ENCODE results near the gene AUTS2. TPM values are rescaled to one million over a fixed set of nuclear protein-coding genes. Genes with fewer than 3 reads are reported as not detected.
"Not testable (repeated sequence)": the region's sequence is repeated elsewhere in the genome, so short reads cannot be mapped to it uniquely, and the experiment has no call there.

Gene AUTS2
- total and polyA plus RNA-seq, 11 donors, result 3.4 to 14.0 (median 7.3) TPM

DNA sequence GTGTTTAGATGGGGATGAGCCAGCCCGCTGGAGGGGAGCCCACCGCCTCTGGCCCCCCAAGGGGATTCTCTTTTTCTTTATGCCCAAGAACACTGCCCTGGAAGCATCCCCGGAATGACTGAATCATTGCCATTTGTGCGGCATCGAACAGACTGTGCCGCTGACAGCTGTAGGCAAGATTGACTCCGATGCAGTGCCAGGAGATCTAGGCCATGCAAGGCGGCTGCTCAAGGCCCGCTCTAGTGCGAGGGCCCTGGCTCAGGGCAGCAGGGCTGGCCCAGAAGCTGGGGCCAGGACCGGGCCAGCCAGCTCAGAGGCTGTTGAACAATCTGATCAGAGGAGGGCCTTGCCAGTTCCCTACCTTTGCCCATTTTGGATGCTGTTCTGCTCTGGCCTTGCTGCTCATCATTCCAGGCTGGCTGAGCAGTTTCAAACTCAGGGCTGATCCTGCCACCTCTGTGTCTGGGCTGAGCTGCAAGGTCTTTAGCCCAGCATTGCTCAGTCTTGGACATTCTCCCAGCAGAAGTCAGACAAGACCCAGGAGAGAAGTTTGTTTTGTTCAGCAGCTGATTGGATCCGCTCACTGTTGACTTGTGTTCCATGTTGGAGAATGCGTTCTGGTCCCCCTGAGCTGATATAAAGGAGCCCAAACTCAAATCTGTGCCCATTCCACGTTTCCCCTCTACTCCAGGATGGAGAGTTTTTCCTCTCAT is 1048.4 kb downstream of the AUTS2 start:
- TF ChIP-seq CTCF (IDR thresholded peaks at IDR 0.05) (no peak), POLR2A (IDR thresholded peaks at IDR 0.05) (no peak)
- H3K36me3 ChIP-seq, result no peaks in the 10 kb centered on the region
- no peak overlapping the region for H3K27ac ChIP-seq
- intact Hi-C loops (cut with DNase I), result no loop called here
- ATAC-seq, result no peak
- WGBS, 4 donors, result 92 to 97% (median 92%) methylated on average over 11 to 14 of the region's 14 CpGs
- no peak for DNase-seq
- H3K4me1 ChIP-seq, result peaks cover 0 to 4% (median 0%) of the 10 kb centered on the region in 12 donors
- H3K9me3 ChIP-seq, result peaks cover 0 to 4% (median 0%) of the 10 kb centered on the region in 12 donors
- H3K27me3 ChIP-seq, result no peaks in the 10 kb centered on the region
- no peak overlapping the region for H3K4me3 ChIP-seq

- Histone ChIP-seq H3K9me3 (no peaks in the 10 kb centered on the region), H3K27ac (no peak overlapping the region), H3K4me1 (peaks cover 0 to 4% (median 0%) of the 10 kb centered on the region in 12 donors), H3K36me3 (no peaks in the 10 kb centered on the region), H3K27me3 (no peaks in the 10 kb centered on the region), H3K4me3 (no peak overlapping the region)
- ATAC-seq (peak in 1 of 4 donors; percentile 16), DNase-seq (no peak)
- TF ChIP-seq CTCF (IDR thresholded peaks at IDR 0.05) (no peak), POLR2A (IDR thresholded peaks at IDR 0.05) (no peak)
- intact Hi-C loops (cut with DNase I), result no loop called here
- WGBS, 4 donors, result 87 to 97% (median 93%) methylated on average over 9 of the region's 9 CpGs
Measured at GRCh38 chr7:70647801-70648498, 1049.7 kb downstream of the AUTS2 start.

DNA sequence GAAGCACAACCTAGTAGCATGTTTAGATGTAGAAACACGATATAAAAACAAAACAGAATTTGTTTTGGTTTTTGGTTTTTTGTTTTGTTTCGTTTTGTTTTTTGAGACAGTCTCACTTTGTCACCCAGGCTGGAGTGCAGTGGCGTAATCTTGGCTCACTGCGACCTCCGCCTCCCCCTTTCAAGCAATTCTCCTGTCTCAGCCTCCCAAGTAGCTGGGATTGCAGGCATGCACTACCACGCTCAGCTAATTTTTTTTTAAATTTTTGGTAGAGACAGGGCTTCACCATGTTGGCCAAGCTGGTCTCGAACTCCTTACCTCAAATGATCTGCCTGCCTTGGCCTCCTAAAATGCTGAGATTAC is 1050.2 kb downstream of the AUTS2 start:
- H3K36me3 ChIP-seq; H3K27ac ChIP-seq; H3K4me3 ChIP-seq; H3K27me3 ChIP-seq; ATAC-seq; DNase-seq; H3K4me1 ChIP-seq; intact Hi-C loops (cut with DNase I); H3K9me3 ChIP-seq: not testable (repeated sequence)
- 94 to 99% (median 96%) methylated on average over 7 of the region's 7 CpGs for WGBS, 4 donors

- Histone ChIP-seq H3K9me3 (no peaks in the 10 kb centered on the region), H3K27ac (no peak overlapping the region), H3K36me3 (no peaks in the 10 kb centered on the region), H3K27me3 (no peaks in the 10 kb centered on the region), H3K4me1 (peaks cover 0 to 4% (median 0%) of the 10 kb centered on the region in 12 donors), H3K4me3 (no peak overlapping the region)
- intact Hi-C loops (cut with DNase I), result no loop called here
- ATAC-seq, result no peak
- 91 to 98% (median 96%) methylated on average over 5 of the region's 5 CpGs for WGBS, 4 donors
- no peak for DNase-seq
- TF ChIP-seq POLR2A (IDR thresholded peaks at IDR 0.05) (no peak), CTCF (IDR thresholded peaks at IDR 0.05) (no peak)
Measured at GRCh38 chr7:70649323-70649722, 1051.0 kb downstream of the AUTS2 start.
